Neural cell (in vitro differentiated cells): Measurements from ENCODE around the gene IGFL2.

ENCODE experiments used
- CTCF ChIP-seq: fragments of 450-650 bp; IDR thresholded peaks from 2 replicates; pipeline ENCODE4 v1.5.1; 2014; ENCODE audit warnings: antibody characterized with exemption, mild to moderate bottlenecking, moderate library complexity; ENCODE audit not compliant: poor library complexity, severe bottlenecking
- EP300 ChIP-seq: fragments of 450-650 bp; conservative IDR thresholded peaks from 2 replicates; pipeline ENCODE4 v1.6.1; 2014; ENCODE audit warnings: antibody characterized with exemption, mild to moderate bottlenecking, moderate library complexity; ENCODE audit not compliant: poor library complexity, severe bottlenecking
- POLR2AphosphoS5 ChIP-seq: IDR thresholded peaks from 2 replicates; pipeline ENCODE4 v1.6.1; 2012
- RAD21 ChIP-seq: fragments of 450-650 bp; conservative IDR thresholded peaks from 2 replicates; pipeline ENCODE4 v1.6.1; 2014; ENCODE audit warnings: antibody characterized with exemption, mild to moderate bottlenecking, moderate library complexity
- TAF1 ChIP-seq: IDR thresholded peaks from 2 replicates; pipeline ENCODE4 v1.6.1; 2012; ENCODE audit warnings: low read depth

GRCh38 chr19:46150606-46151005, 2.6 kb downstream of the IGFL2 start:
- TF ChIP-seq CTCF (no peak), EP300 (no peak), POLR2AphosphoS5 (no peak), RAD21 (no peak), TAF1 (no peak)
